Hepatocyte (in vitro differentiated cells): ENCODE data around the gene PLCD1.

Experiments used
- EZH2phosphoT487 ChIP-seq: fragments of 200-600 bp; sonication (generic); IDR thresholded peaks from one replicate; pipeline ENCODE4 v1.6.1; 2018; ENCODE audit warnings: antibody characterized with exemption, mild to moderate bottlenecking, low read depth, moderate library complexity; ENCODE audit not compliant: unreplicated experiment, severe bottlenecking
- TF ChIP-seq, protein P1 (sequence below): fragments of 200-600 bp; sonication (generic); IDR thresholded peaks from 2 replicates; pipeline ENCODE4 v1.5.1; 2016; ENCODE audit warnings: antibody characterized with exemption, mild to moderate bottlenecking; ENCODE audit not compliant: poor library complexity

GRCh38 chr3:38005076-38006020 lies 24.1 kb downstream of the PLCD1 start:
- TF ChIP-seq, protein P1, sequence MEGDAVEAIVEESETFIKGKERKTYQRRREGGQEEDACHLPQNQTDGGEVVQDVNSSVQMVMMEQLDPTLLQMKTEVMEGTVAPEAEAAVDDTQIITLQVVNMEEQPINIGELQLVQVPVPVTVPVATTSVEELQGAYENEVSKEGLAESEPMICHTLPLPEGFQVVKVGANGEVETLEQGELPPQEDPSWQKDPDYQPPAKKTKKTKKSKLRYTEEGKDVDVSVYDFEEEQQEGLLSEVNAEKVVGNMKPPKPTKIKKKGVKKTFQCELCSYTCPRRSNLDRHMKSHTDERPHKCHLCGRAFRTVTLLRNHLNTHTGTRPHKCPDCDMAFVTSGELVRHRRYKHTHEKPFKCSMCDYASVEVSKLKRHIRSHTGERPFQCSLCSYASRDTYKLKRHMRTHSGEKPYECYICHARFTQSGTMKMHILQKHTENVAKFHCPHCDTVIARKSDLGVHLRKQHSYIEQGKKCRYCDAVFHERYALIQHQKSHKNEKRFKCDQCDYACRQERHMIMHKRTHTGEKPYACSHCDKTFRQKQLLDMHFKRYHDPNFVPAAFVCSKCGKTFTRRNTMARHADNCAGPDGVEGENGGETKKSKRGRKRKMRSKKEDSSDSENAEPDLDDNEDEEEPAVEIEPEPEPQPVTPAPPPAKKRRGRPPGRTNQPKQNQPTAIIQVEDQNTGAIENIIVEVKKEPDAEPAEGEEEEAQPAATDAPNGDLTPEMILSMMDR: no peak
- TF ChIP-seq EZH2phosphoT487: no peak
